Measurements from ENCODE around the gene RPL23.
A peak's percentile ranks its signal among the peaks of the same experiment; 100 is the strongest.

The RPL23 gene

GRCh38 chr17:38853292-38854219 lies at the start of gene RPL23:
TSS of gene RPL23 (minus strand) at chr17:38853721. CDS start at chr17:38853710, 11 bp downstream.
- peak; percentile 94 for DNase-seq

- DNase-seq, result peak; percentile 62
These were observed 47.6 kb upstream of the RPL23 start for GRCh38 chr17:38900978-38901656.

- DNase-seq, result no peak
These were observed 45.9 kb upstream of the RPL23 start for GRCh38 chr17:38899421-38899820.

DNA sequence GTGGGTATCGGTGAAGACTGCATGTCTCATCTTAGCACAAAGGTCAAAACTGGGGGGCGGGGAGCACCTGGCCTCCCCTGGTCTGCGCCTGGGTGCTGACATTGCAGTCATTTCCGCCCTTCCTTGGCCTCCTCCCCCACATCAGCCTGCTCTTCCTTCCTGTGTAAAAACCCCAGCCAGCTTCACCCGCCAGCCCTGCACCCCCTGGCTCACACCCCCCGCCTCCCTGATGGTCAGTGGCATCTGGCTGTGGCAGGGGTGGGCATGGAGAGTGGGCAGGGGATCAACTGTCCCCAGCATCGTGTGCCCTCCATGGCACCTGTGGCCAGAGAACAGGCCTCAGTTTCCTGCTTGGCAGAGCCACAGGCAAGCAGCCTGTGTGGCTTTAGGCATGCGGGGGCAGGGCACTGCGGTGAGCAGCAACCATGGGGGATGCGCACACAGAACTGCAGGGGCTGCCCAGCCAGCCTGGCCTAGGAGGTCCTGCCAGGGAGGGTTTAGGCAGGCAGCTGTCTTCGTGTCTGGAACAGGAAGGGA lies 45.4 kb upstream of the RPL23 start:
- DNase-seq, result peak; percentile 86

GRCh38 chr17:38898291-38898679 lies 44.8 kb upstream of the RPL23 start:
- DNase-seq, result peak; percentile 32

DNA sequence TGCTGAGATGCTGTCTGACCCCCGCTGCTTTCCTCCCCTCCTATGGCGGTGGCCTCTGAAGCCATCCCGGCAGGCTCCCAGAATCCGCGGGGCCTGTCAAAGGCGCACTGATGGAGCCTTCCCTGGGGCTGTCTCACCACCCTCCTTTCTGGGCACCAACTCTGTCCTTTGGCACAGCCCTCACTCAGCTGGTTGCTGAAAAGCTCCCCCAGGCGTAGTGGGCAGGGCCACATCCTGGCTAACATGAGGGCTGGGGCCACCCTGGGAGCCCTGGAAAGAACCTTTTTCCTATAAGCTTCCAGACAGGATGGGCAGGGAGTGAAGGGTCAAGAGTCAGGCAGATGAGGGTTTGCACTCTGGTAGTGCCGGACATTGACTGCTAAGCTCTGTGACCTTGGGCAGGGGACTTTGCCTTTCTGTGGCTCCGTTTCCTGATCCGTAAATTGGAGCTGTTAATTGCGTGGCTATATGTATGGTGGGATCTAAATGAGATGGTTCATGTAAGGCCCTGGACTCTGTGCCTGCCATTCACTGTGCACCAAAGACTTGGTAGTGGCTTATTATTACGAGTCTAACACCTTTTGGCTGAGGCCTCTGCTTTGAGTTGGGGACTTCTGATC lies 44.3 kb upstream of the RPL23 start:
- DNase-seq, result no peak

GRCh38 chr17:38897176-38897575 lies 43.7 kb upstream of the RPL23 start:
- DNase-seq, result no peak

DNA sequence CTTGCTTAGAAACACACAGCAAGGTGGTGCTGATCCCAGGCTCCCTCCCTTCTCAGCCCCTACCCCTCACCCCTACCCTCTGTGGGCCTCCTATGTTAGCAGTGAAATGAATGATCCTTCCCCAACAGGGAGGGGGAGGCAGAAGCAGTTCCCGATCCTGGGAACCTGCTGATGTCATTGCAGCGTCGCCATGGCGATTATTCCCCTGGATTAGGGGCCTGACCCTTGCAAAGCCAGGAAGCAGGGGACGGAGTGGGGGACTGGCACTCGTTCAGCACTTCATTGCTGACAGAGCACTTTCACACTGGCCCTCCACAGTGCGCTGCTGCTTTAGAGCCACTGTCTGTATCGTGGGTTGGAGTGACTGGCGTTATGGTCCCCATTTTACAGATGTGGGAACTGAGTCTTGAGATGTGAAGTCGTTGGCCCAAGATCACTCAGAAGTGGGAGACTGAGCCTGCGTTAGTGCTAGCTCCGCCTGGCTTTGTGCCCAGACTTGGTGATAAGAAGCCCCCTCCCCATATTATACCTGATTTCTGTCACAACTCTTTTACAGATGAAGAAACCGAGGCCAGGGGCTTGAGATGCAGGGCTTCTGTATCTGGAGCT lies 42.9 kb upstream of the RPL23 start:
- DNase-seq, result no peak

GRCh38 chr17:38894276-38894675 lies 40.8 kb upstream of the RPL23 start:
- DNase-seq, result no peak

DNA sequence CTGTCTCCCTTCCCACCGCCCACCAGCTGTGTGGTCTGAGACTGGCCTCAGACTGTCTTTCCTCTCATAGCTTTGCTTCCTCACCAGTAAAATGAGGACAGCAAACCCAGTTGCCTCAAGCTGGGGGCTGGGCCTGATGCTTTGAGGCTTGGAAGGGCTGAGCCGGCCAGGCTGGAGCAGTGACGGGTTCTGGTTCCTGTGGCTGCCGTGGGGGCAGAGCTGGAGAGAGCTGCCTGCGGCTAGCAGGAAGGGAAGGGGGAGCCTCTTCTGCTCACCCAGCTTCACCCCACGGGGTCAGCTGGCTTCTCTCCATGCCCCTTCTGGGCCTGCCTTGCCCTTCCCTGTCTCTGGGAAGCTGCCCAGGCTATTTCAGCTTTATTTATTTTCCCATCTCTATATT lies 40.1 kb upstream of the RPL23 start:
- DNase-seq, result peak; percentile 42

DNA sequence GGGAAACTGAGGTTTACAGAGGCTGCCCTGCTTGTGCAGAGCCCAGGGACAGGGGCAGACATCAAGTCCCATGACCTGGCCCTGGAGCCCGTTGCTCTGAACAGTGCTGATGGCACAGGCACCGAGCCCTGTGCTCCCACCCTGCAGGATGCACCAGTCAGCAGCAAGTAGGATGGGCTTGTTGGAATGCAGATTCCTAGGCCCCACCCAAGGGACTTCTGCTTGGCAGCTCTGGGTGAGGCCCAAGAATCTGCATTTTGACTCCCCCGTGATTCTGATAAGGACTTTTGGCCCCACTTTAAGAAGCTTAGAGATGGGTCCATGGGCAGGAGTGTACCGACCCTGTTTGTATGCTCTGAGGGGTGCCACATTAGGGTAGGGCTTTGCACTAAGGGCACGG lies 39.6 kb upstream of the RPL23 start:
- DNase-seq, result no peak

DNA sequence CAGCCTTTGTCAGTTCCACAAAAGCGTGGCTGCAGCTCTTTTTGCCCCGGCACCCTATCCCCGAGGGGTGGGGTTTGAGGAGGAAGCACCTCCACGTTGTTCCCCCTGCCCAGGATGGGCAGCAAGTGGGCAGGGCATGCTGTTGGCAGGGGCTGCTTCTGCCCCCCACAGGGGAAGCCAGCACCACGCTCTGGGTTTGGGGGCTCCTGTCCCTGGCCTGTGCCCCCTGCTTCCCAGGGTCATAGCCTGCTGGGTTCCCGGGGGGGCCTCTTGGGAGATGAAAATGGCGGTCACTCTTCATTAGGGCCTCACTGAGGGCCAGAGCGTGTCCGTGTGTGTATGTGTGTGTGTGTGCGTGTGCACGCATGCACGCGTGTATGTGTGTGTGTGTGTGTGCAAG lies 39.1 kb upstream of the RPL23 start:
- DNase-seq, result no peak

GRCh38 chr17:38892083-38892482 lies 38.6 kb upstream of the RPL23 start:
- DNase-seq, result no peak

- no peak for DNase-seq
These were observed 37.9 kb upstream of the RPL23 start for GRCh38 chr17:38891441-38891840.

DNA sequence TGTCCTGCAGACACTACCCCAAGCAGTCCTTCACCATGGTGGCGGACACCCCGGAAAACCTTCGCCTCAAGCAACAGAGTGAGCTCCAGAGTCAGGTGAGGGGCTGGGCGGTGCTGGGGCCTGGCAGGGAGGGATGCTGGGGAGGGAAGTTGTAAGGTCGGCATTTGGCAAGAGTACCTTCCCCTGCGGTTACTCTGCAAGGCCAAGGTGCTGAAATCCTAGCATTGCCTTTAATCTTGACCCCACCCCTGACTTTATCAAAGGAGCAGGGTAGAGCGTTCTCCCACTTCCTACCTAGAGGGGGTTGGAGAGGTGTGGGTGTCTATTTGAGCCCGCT lies 36.9 kb upstream of the RPL23 start:
- DNase-seq, result no peak

- DNase-seq, result no peak
These were observed 36.4 kb upstream of the RPL23 start for GRCh38 chr17:38889745-38890409.

DNA sequence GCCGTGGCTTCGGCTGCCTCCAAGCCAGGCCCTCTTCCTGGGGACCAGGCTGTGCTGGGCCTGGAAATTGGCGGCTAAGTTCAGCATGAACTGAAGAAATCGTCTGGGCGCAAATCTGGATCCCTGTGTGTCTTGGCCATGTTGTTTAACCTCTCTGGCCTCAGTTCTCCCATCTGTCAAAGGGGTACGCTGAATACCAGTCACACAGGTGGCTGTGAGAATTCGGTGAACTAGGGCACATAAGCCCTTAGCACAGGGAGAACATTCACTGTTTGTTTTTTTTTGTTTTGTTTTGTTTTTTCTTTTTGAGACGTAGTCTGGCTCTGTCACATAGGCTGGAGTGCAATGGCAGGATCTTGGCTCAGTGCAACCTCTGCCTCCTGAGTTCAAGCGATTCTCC lies 35.3 kb upstream of the RPL23 start:
- DNase-seq, result no peak

GRCh38 chr17:38886643-38887010 lies 33.1 kb upstream of the RPL23 start:
- DNase-seq, result no peak

DNA sequence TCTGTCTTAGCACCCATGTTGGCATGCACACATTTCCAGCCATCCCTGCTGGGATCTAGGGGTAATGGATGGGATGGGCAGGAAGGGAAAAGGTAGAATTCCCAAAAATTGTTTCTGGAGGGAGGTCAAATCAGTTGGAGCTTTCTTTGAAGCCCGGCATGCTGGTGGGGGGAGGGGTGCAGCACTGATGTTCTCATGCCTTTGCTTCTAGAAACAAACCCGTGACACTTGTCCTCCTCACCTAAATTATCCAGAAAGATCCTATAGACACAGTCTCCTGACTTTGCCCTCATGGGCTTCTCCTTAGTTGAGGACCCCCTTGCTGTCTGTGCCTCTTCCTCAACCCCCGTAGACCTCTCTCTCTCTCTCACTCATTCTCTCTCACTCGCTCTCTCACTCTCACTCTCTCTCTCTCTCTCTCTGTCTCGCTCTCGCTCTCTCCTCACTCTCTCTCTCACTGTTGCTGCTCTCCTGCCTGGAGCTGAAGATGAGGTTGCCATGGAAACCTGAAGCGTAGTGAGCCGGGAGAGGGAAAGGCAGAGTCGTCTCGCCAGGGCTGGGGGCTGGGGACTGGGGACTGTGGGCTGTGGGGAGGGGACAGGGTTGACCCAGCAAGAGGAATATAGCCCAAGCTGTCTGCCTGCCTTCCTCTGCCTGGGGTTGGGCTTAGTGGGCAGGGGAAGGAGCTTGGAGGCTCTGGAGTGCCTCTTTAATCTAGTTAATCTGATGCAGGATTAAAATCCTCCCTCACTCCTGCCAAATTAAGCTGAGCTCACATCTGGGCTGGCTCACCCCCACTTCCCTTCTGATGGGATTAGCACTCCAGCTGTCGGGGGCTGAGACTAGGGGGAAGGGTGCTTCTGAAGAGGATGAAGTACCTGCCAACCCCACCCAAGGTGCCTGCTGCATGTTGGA lies 32.5 kb upstream of the RPL23 start:
- DNase-seq, result no peak

DNA sequence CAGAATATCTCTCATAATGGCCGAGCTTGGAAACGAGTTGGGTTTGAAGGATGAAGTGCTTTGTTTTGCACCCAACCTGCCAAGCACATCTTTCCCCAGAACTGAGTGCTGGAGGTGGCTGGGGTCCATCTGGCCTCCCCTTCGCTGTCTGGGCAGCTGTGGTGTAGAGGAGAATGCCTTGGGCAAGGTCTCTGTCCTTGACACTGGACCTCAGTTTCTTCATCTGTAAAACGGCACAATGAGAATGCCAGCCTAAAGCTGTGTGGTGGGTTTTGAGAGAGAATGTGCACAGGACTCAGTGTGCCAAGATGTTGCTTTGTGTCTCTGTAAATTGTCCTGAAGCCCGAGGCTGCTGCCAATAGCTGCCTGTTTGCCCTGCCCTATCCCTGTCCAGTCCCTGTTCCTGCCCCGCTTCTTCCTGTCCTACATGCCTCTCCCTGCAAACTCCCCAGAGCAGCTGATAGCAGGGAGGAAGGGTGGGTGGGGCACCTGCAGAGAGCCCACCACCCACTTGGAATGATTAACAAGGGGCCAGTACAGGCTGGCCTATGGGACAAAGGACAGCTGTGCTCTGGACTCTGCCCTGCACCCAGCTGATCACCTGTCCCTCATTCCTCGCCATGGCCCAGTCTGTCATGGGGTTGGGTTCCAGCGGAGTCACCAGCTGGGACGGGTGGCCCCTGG lies 31.7 kb upstream of the RPL23 start:
- DNase-seq, result no peak
